Psoas muscle (tissue), 8 donors: ENCODE measurements around the gene PSMD1. TPM values are rescaled to one million over a fixed set of nuclear protein-coding genes. Genes with fewer than 3 reads are reported as not detected.
A peak's percentile ranks its signal among the peaks of the same experiment; 100 is the strongest.
"Not testable (repeated sequence)": the region's sequence is repeated elsewhere in the genome, so short reads cannot be mapped to it uniquely, and the experiment has no call there.

Source experiments
- ATAC-seq, 4 donors: fragments of 200-7000 bp; cut with Tn5 transposase; one replicate each; pipeline ENCODE4 v1.9.1; 2020; ENCODE audit warnings: moderate library complexity in 3 of 4, mild to moderate bottlenecking in 2 of 4
- DNase-seq, 2 donors: peaks; one replicate each; pipeline ENCODE4 v3.0.0-alpha.2; 2020
- H3K27ac ChIP-seq: fragments of 200-600 bp; one replicate; pipeline ENCODE4 v1.8.0; 2022
- H3K27me3 ChIP-seq, 3 donors: fragments of 200-600 bp in 1 of 3; one replicate each; pipeline versions ENCODE4 v1.6.1 to v1.8.0; 2013 to 2022; ENCODE audit warnings: low read length in 2 of 3, mild to moderate bottlenecking in 2 of 3, moderate library complexity in 1 of 3; ENCODE audit not compliant: insufficient read depth in 3 of 3
- H3K36me3 ChIP-seq, 2 donors: fragments of 200-600 bp in 1 of 2; one replicate each; pipeline versions ENCODE4 v1.6.1 to v1.8.0; 2013 to 2022; ENCODE audit warnings: low read depth in 1 of 2, mild to moderate bottlenecking in 1 of 2, moderate library complexity in 1 of 2; ENCODE audit not compliant: insufficient read depth in 1 of 2
- H3K4me1 ChIP-seq: fragments of 200-600 bp; one replicate; pipeline ENCODE4 v1.8.0; 2022
- H3K4me3 ChIP-seq: fragments of 200-600 bp; one replicate; pipeline ENCODE4 v1.8.0; 2022; ENCODE audit warnings: mild to moderate bottlenecking
- H3K9me3 ChIP-seq: fragments of 200-600 bp; one replicate; pipeline ENCODE4 v1.8.0; 2022
- WGBS, 3 donors: extraction: QIAGEN DNeasy Blood & Tissue Kit; methylation state at CpG; one replicate each; pipeline versions ENCODE4 v1.1.6 to v1.1.7; 2013; 5-methylcytosine and 5-hydroxymethylcytosine counted together
- intact Hi-C, 2 donors: fragments of 100-400 bp; cut with DNase I; formaldehyde crosslinking; loops; one replicate each; pipeline versions ENCODE4 v1.11.0 to v1.14.2; 2022
- polyA plus RNA-seq, 3 donors: library from polyadenylated mRNA; stranded (reverse); fragments of 200-250 nt; gene quantifications; one replicate each; pipeline ENCODE4 v1.2.3, GENCODE V29; 2013
- total RNA-seq, 4 donors: library from RNA; stranded (reverse); fragmentation: NEBNext Ultra II Directional in 2 of 4; extraction: Animal tissue kit (Norgen Biotek cat#: 25700) in 2 of 4; gene quantifications; one replicate each; pipeline versions ENCODE4 v1.2.1 to v1.2.4, GENCODE V29; 2021 to 2023
- TF ChIP-seq, protein P1 (sequence below): fragments of 200-600 bp; IDR thresholded peaks from one replicate; pipeline ENCODE4 v1.8.0; 2022; ENCODE audit warnings: antibody characterized with exemption
- donor health status: healthy with polysubstance abuse.
- donor health status: DM: no; HTN: no; CAD: no; lungs with moderate emphysema.
- donor health status: Bipolar disorder and iron deficiency.
- donor health status: healthy.
- donor health status: DM: yes; HTN: yes; CAD: no.
- donor health status: DM: no; HTN: no; CAD: no.
- donor health status: DM: no; HTN: no; CAD: no.
- donor health status: DM: yes; HTN: yes; CAD: no.

The PSMD1 gene
- total and polyA plus RNA-seq, 7 donors = 74.4 to 170 (median 152) TPM

DNA sequence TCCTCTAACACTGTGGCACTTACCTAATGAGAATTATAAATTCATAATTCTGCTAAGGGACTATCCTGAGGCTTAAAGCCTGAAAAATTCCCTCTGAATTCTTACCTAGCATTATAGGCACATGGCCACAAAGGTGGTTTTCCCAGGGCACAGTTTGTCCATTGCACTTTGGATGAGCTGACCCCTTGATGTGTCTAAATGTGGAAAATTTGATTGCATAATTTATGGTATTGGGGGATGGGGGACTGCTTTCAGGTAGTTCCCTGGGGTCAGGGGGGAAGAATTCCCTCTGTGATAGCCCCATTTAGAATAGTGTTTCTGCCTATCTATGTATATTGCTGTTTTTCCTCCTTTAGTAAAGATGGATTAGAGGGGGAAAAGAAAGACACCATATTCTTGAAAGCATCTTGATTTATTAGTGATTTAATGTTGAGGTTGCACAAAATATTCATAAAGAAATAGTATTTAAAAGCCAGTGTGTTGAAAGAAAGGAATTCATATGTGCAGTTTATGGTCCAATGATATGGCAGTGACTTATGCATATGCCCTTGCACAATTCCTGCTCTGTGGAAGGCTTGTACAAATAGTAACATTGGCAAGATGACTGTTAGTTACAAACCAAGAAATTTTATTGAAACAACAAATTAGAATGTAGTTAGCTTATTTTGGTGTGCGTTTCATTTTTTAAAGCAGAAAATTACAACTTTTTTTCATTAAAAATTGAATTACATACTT, 76.9 kb downstream of the PSMD1 start:
- Histone ChIP-seq H3K4me1 (peaks cover 33% of the 10 kb centered on the region), H3K36me3 (no peaks in the 10 kb centered on the region), H3K4me3 (no peak overlapping the region), H3K9me3 (no peaks in the 10 kb centered on the region), H3K27me3 (no peaks in the 10 kb centered on the region), H3K27ac (no peak overlapping the region)
- TF ChIP-seq, protein P1, sequence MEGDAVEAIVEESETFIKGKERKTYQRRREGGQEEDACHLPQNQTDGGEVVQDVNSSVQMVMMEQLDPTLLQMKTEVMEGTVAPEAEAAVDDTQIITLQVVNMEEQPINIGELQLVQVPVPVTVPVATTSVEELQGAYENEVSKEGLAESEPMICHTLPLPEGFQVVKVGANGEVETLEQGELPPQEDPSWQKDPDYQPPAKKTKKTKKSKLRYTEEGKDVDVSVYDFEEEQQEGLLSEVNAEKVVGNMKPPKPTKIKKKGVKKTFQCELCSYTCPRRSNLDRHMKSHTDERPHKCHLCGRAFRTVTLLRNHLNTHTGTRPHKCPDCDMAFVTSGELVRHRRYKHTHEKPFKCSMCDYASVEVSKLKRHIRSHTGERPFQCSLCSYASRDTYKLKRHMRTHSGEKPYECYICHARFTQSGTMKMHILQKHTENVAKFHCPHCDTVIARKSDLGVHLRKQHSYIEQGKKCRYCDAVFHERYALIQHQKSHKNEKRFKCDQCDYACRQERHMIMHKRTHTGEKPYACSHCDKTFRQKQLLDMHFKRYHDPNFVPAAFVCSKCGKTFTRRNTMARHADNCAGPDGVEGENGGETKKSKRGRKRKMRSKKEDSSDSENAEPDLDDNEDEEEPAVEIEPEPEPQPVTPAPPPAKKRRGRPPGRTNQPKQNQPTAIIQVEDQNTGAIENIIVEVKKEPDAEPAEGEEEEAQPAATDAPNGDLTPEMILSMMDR = no peak
- ATAC-seq (peak in 3 of 4 donors; percentile 25 to 44 (median 39)), DNase-seq (no peak)
- intact Hi-C loops = no loop called here
- 75 to 93% (median 90%) methylated on average over 1 of the region's 1 CpG for WGBS, 3 donors

DNA sequence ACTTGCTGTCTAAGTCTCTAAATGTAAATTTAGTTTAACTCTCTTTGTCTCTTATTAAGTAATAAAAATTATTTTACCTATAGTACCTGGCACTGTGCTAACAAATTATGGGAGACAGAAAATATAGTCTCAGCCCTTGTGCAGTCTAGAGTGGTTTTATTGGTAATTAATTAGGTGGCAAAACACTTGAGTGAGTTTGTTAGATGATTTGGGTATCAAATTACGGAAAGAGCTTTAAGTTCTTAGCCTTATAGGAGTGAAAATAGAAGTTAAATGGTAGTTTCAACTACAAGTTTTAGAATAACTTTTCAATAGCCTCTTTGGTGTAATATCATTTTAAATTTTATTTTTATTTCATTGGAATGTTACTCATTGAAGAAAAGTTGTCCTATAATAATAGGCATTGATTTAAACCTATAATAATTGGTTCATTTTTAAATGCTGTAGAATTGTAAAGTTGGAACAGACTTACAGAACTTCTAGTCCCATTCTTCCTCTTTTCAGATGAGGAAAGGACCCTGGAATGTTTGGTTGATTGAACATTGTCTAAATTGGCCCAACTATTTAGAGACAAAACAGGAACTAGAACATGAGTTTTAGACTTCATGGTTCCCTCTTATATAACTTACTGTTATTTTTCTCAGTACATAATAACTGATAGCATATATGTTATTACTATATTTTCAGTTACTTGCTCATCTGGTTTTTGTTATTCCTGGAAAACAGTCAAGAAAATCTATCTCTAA, 78.4 kb downstream of the PSMD1 start:
- Histone ChIP-seq H3K4me3 (no peak overlapping the region), H3K36me3 (peaks cover 0 to 9% of the 10 kb centered on the region in 2 donors), H3K27me3 (no peaks in the 10 kb centered on the region), H3K4me1 (peaks cover 35% of the 10 kb centered on the region), H3K27ac (no peak overlapping the region), H3K9me3 (no peaks in the 10 kb centered on the region)
- TF ChIP-seq, protein P1 = no peak
- intact Hi-C loops = no loop called here
- no peak for ATAC-seq
- DNase-seq = no peak
- 90 to 100% (median 93%) methylated on average over 1 of the region's 1 CpG for WGBS, 3 donors

DNA sequence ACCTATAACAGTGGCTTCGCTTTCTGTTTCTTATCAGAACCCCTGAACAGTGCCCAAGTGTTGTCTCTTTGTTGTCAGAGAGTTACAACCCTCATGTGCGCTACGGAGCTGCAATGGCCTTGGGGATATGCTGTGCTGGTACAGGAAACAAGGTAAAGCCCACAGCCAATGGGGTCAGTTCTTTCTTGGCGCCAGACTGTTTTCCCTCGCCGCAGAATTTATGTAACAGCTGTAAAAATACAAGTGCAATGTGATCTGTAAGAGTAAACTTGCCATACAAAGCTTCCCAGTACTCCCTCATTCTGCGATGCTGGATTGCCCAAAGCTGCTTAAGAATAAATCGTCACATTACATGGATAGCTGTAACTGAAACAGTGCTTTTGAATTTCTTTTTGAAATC, 82.0 kb downstream of the PSMD1 start:
- ATAC-seq = peak; percentile 27 to 40 (median 37)
- no peak overlapping the region for H3K4me3 ChIP-seq
- no peak overlapping the region for H3K27ac ChIP-seq
- WGBS, 3 donors = 46 to 57% (median 51%) methylated on average over 8 of the region's 8 CpGs
- no peaks in the 10 kb centered on the region for H3K9me3 ChIP-seq
- peaks cover 0 to 15% of the 10 kb centered on the region in 2 donors for H3K36me3 ChIP-seq
- TF ChIP-seq, protein P1 = no peak
- DNase-seq = no peak
- intact Hi-C loops = no loop called here
- peaks cover 19% of the 10 kb centered on the region for H3K4me1 ChIP-seq
- H3K27me3 ChIP-seq = no peaks in the 10 kb centered on the region

DNA sequence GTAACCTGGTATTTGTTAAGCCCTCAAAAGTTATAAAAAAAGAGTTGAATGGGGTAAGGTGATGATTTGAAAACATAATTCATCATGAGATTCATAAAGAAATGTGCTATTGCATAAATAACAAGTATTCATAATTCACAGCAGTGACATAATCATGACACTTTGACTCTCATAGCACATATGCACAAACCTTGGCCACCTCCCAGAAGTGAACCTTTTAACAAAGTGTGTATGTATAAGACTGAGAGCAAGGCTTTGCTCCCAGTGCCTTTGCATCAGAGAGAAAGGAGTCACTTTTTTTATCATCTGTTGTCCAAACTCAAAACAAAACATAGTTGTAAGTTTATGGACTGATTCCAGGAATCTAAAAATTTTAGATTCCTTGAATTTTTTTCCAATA, 83.1 kb downstream of the PSMD1 start:
- no peaks in the 10 kb centered on the region for H3K9me3 ChIP-seq
- peaks cover 11% of the 10 kb centered on the region for H3K4me1 ChIP-seq
- TF ChIP-seq, protein P1 = no peak
- intact Hi-C loops = no loop called here
- H3K36me3 ChIP-seq = peaks cover 0 to 15% of the 10 kb centered on the region in 2 donors
- ATAC-seq = no peak
- no peak overlapping the region for H3K4me3 ChIP-seq
- no peak overlapping the region for H3K27ac ChIP-seq
- no peaks in the 10 kb centered on the region for H3K27me3 ChIP-seq
- DNase-seq = no peak

DNA sequence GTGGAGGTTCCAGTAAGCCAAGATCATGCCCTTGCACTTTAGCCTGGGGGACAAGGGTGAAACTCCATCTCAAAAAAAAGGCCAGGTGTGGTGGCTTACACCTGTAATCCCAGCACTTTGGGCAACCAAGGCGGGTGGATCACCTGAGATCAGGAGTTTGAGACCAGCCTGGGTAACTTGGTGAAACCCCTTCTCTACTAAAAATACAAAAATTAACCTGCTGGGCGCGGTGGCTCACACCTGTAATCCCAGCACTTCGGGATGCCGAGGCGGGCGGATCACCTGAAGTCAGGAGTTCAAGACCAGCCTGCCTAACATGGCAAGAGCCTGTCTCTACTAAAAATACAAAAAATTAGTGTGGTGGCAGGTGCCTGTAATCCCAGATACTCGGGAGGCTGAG, 84.1 kb downstream of the PSMD1 start:
- peaks cover 0 to 17% of the 10 kb centered on the region in 2 donors for H3K36me3 ChIP-seq
- H3K9me3 ChIP-seq, H3K4me1 ChIP-seq, H3K27me3 ChIP-seq, H3K4me3 ChIP-seq, ATAC-seq, intact Hi-C loops, DNase-seq, H3K27ac ChIP-seq: not testable (repeated sequence)
- 93 to 97% (median 96%) methylated on average over 8 of the region's 8 CpGs for WGBS, 3 donors
